Activated CD8-positive, alpha-beta T cell treated with anti-CD3 and anti-CD28 coated beads, Interleukin-2, amount 10 ng/mL, durations not matched to agents 7 days and 5 days (primary cell): ENCODE data around the gene MID2. TPM values are rescaled to one million over a fixed set of nuclear protein-coding genes. Genes with fewer than 3 reads are reported as not detected.

Experiments
- ATAC-seq: fragments of 150-1000 bp; cut with Tn5 transposase; one replicate; pipeline ENCODE4 v1.10.0; 2021; ENCODE audit warnings: moderate library complexity
- CTCF ChIA-PET: fragments of 350-600 bp; sonication (Branson Sonifier 250); formaldehyde crosslinking; loops from one replicate; lab custom pipeline; 2021; ENCODE audit warnings: antibody characterized with exemption; lab: Charles Lee
- POLR2A ChIA-PET: fragments of 350-600 bp; sonication (Branson Sonifier 250); formaldehyde crosslinking; loops from one replicate; lab custom pipeline; 2021; ENCODE audit warnings: antibody characterized with exemption; lab: Charles Lee
- DNase-seq: peaks from one replicate; pipeline ENCODE4 v3.0.0-alpha.2; 2020
- H3K27ac Mint-ChIP-seq: one replicate; pipeline ENCODE4 v1.8.0; 2021; ENCODE audit warnings: mild to moderate bottlenecking, mixed read lengths
- H3K27me3 Mint-ChIP-seq: one replicate; pipeline ENCODE4 v1.8.0; 2021; ENCODE audit warnings: low read depth, mixed read lengths
- H3K36me3 Mint-ChIP-seq: one replicate; pipeline ENCODE4 v1.8.0; 2021; ENCODE audit warnings: low read depth, mixed read lengths
- H3K4me1 Mint-ChIP-seq: one replicate; pipeline ENCODE4 v1.8.0; 2021; ENCODE audit warnings: low read depth, mixed read lengths
- H3K4me3 Mint-ChIP-seq: one replicate; pipeline ENCODE4 v1.8.0; 2021; ENCODE audit warnings: mild to moderate bottlenecking, mixed read lengths
- H3K9me3 Mint-ChIP-seq: one replicate; pipeline ENCODE4 v1.8.0; 2022; ENCODE audit warnings: mixed read lengths; ENCODE audit not compliant: insufficient read depth
- total RNA-seq, 2 experiments: library from RNA; stranded (reverse); gene quantifications; one replicate each; pipeline ENCODE4 v1.2.3, GENCODE V29; 2021

Gene MID2
- total RNA-seq, 2 experiments from 2014 or later: 1.7 to 1.8 TPM

GRCh38 chrX:107826238-107827029 is 768 bp downstream of the MID2 start:
- H3K36me3 Mint-ChIP-seq: no peaks in the 10 kb centered on the region
- H3K4me1 Mint-ChIP-seq: peaks cover 9% of the 10 kb centered on the region
- DNase-seq: no peak
- H3K4me3 Mint-ChIP-seq: peak overlapping the region; percentile 70
- peak; percentile 81 for ATAC-seq
- POLR2A ChIA-PET: no interaction called here
- CTCF ChIA-PET: interaction anchor here (1.2 kb wide), 3 partner anchors 51 to 172 kb away, joined by 3 read pairs; partner anchors contain the start of gene TSC22D3
- peaks cover 17% of the 10 kb centered on the region for H3K27me3 Mint-ChIP-seq
- H3K27ac Mint-ChIP-seq: no peak overlapping the region
- H3K9me3 Mint-ChIP-seq: no peaks in the 10 kb centered on the region

GRCh38 chrX:107827030-107827831 is 1.6 kb downstream of the MID2 start:
- Mint-ChIP-seq H3K27me3 (peaks cover 17% of the 10 kb centered on the region), H3K4me3 (peak overlapping the region; percentile 61), H3K36me3 (no peaks in the 10 kb centered on the region), H3K4me1 (peaks cover 9% of the 10 kb centered on the region), H3K9me3 (no peaks in the 10 kb centered on the region), H3K27ac (peak overlapping the region; percentile 64)
- no peak for ATAC-seq
- ChIA-PET POLR2A (no interaction called here), CTCF (interaction anchor here (1.2 kb wide), 1 partner anchor 52 kb away, joined by 3 read pairs; the partner anchor contains the start of gene TSC22D3)
- DNase-seq: no peak

GRCh38 chrX:107827852-107828251 is 2.2 kb downstream of the MID2 start:
- no peak for ATAC-seq
- Mint-ChIP-seq H3K27ac (no peak overlapping the region), H3K36me3 (no peaks in the 10 kb centered on the region), H3K9me3 (no peaks in the 10 kb centered on the region), H3K27me3 (peaks cover 17% of the 10 kb centered on the region), H3K4me1 (peaks cover 9% of the 10 kb centered on the region), H3K4me3 (no peak overlapping the region)
- DNase-seq: no peak
- CTCF ChIA-PET: no interaction called here
- POLR2A ChIA-PET: no interaction called here

- no peak overlapping the region for H3K27ac Mint-ChIP-seq
- no peaks in the 10 kb centered on the region for H3K9me3 Mint-ChIP-seq
- DNase-seq (no peak), ATAC-seq (no peak)
- peaks cover 9% of the 10 kb centered on the region for H3K4me1 Mint-ChIP-seq
- H3K4me3 Mint-ChIP-seq: no peak overlapping the region
- peaks cover 13% of the 10 kb centered on the region for H3K27me3 Mint-ChIP-seq
- ChIA-PET CTCF (no interaction called here), POLR2A (interaction anchor here (0.6 kb wide), 1 partner anchor 318 kb away, joined by 3 read pairs; no protein-coding TSS in a partner anchor)
- no peaks in the 10 kb centered on the region for H3K36me3 Mint-ChIP-seq
Measured at GRCh38 chrX:107829878-107830277, 4.2 kb downstream of the MID2 start.

- ChIA-PET CTCF (no interaction called here), POLR2A (no interaction called here)
- DNase-seq (no peak), ATAC-seq (no peak)
- Mint-ChIP-seq H3K9me3 (no peaks in the 10 kb centered on the region), H3K4me3 (no peak overlapping the region), H3K36me3 (no peaks in the 10 kb centered on the region), H3K27me3 (peaks cover 8% of the 10 kb centered on the region), H3K27ac (no peak overlapping the region), H3K4me1 (peaks cover 4% of the 10 kb centered on the region)
Measured at GRCh38 chrX:107831071-107831730, 5.5 kb downstream of the MID2 start.

GRCh38 chrX:107834275-107835201 is 8.9 kb downstream of the MID2 start:
- ATAC-seq: no peak
- H3K36me3 Mint-ChIP-seq: no peaks in the 10 kb centered on the region
- H3K4me1 Mint-ChIP-seq: no peaks in the 10 kb centered on the region
- POLR2A ChIA-PET: no interaction called here
- no peak for DNase-seq
- no peaks in the 10 kb centered on the region for H3K27me3 Mint-ChIP-seq
- H3K27ac Mint-ChIP-seq: no peak overlapping the region
- no peak overlapping the region for H3K4me3 Mint-ChIP-seq
- CTCF ChIA-PET: no interaction called here
- H3K9me3 Mint-ChIP-seq: no peaks in the 10 kb centered on the region

- no peaks in the 10 kb centered on the region for H3K27me3 Mint-ChIP-seq
- no peaks in the 10 kb centered on the region for H3K36me3 Mint-ChIP-seq
- CTCF ChIA-PET: interaction anchor here (1.3 kb wide), 1 partner anchor 58 kb away, joined by 3 read pairs; no protein-coding TSS in a partner anchor
- no peaks in the 10 kb centered on the region for H3K4me1 Mint-ChIP-seq
- DNase-seq (no peak), ATAC-seq (no peak)
- no peak overlapping the region for H3K27ac Mint-ChIP-seq
- POLR2A ChIA-PET: no interaction called here
- no peak overlapping the region for H3K4me3 Mint-ChIP-seq
- H3K9me3 Mint-ChIP-seq: no peaks in the 10 kb centered on the region
Measured at GRCh38 chrX:107836958-107837357, 11.3 kb downstream of the MID2 start.

- Mint-ChIP-seq H3K4me1 (no peaks in the 10 kb centered on the region), H3K9me3 (no peaks in the 10 kb centered on the region), H3K27ac (no peak overlapping the region), H3K36me3 (no peaks in the 10 kb centered on the region), H3K4me3 (no peak overlapping the region), H3K27me3 (no peaks in the 10 kb centered on the region)
- DNase-seq (no peak), ATAC-seq (no peak)
- ChIA-PET CTCF (no interaction called here), POLR2A (no interaction called here)
Measured at GRCh38 chrX:107840971-107841370, 15.3 kb downstream of the MID2 start.

GRCh38 chrX:107842715-107843400 is 17.2 kb downstream of the MID2 start:
- ChIA-PET POLR2A (no interaction called here), CTCF (no interaction called here)
- no peak for DNase-seq
- H3K27me3 Mint-ChIP-seq: no peaks in the 10 kb centered on the region
- no peaks in the 10 kb centered on the region for H3K9me3 Mint-ChIP-seq
- H3K4me1 Mint-ChIP-seq: no peaks in the 10 kb centered on the region
- no peaks in the 10 kb centered on the region for H3K36me3 Mint-ChIP-seq
- H3K4me3 Mint-ChIP-seq: no peak overlapping the region
- H3K27ac Mint-ChIP-seq: no peak overlapping the region
- ATAC-seq: no peak

GRCh38 chrX:107845625-107846024 is 20.0 kb downstream of the MID2 start:
- no peak for ATAC-seq
- ChIA-PET POLR2A (interaction anchor here (0.7 kb wide), 1 partner anchor 223 kb away, joined by 7 read pairs; no protein-coding TSS in a partner anchor), CTCF (no interaction called here)
- Mint-ChIP-seq H3K36me3 (no peaks in the 10 kb centered on the region), H3K4me1 (no peaks in the 10 kb centered on the region), H3K27me3 (no peaks in the 10 kb centered on the region), H3K27ac (no peak overlapping the region), H3K4me3 (no peak overlapping the region), H3K9me3 (no peaks in the 10 kb centered on the region)
- DNase-seq: no peak
